HepG2 (cell line): ENCODE measurements around the gene TSN. TPM values are rescaled to one million over a fixed set of nuclear protein-coding genes. Genes with fewer than 3 reads are reported as not detected.

Source experiments
- ASH2L ChIP-seq: fragments of 300-600, 200-600 bp; sonication (generic); IDR thresholded peaks from 2 replicates; pipeline ENCODE4 v1.7.0; 2017; ENCODE audit warnings: low read depth, mild to moderate bottlenecking, moderate library complexity, mixed read lengths, low read length; ENCODE audit not compliant: insufficient read length
- CCDC6 ChIP-seq: sonication (generic); formaldehyde crosslinking; IDR thresholded peaks from 2 replicates; pipeline ENCODE4 v1.8.1; 2022; ENCODE audit warnings: mild to moderate bottlenecking, missing genetic modification reagents, moderate library complexity
- HMG20A ChIP-seq: IDR thresholded peaks from 2 replicates; pipeline ENCODE4 v1.6.1; 2016; ENCODE audit warnings: borderline replicate concordance
- MAZ ChIP-seq, 2 experiments: sonication (generic) in 1 of 2; formaldehyde crosslinking in 1 of 2; IDR thresholded peaks; 2 replicates each; pipeline versions ENCODE4 v1.5.0 to v1.6.1; 2012 to 2020; ENCODE audit warnings: low read depth in 2 of 2, mild to moderate bottlenecking in 2 of 2, borderline replicate concordance in 1 of 2, improper control_type of control experiment in 1 of 2, low read length in 1 of 2, missing genetic modification reagents in 1 of 2, moderate library complexity in 1 of 2
- RAD51 ChIP-seq: fragments of 450-650 bp; IDR thresholded peaks from 2 replicates; pipeline ENCODE4 v1.6.1; 2016; ENCODE audit warnings: borderline replicate concordance
- TAF15 ChIP-seq: fragments of 200-400 bp; formaldehyde crosslinking; IDR thresholded peaks from one replicate; pipeline ENCODE4 v1.6.1; 2018; ENCODE audit warnings: mild to moderate bottlenecking, low read depth, low read length; ENCODE audit not compliant: poor library complexity, severe bottlenecking
- ZBTB34 ChIP-seq: sonication (generic); formaldehyde crosslinking; IDR thresholded peaks from 2 replicates; pipeline ENCODE4 v1.8.0; 2022; ENCODE audit warnings: mild to moderate bottlenecking, missing genetic modification reagents
- ZFP37 ChIP-seq: sonication (generic); formaldehyde crosslinking; IDR thresholded peaks from 2 replicates; pipeline ENCODE4 v1.4.0; 2020; ENCODE audit warnings: missing genetic modification reagents, borderline replicate concordance
- ZNF275 ChIP-seq: sonication (generic); formaldehyde crosslinking; IDR thresholded peaks from 2 replicates; pipeline ENCODE4 v1.8.0; 2022; ENCODE audit warnings: missing genetic modification reagents, mild to moderate bottlenecking, inconsistent platforms, borderline replicate concordance
- ZNF333 ChIP-seq: sonication (generic); formaldehyde crosslinking; IDR thresholded peaks from 2 replicates; pipeline ENCODE4 v1.4.0; 2020; ENCODE audit warnings: mild to moderate bottlenecking, missing genetic modification reagents, borderline replicate concordance
- ZNF530 ChIP-seq: sonication (generic); formaldehyde crosslinking; IDR thresholded peaks from 2 replicates; pipeline ENCODE4 v1.5.0; 2020; ENCODE audit warnings: low read depth, mild to moderate bottlenecking, missing genetic modification reagents
- ZNF549 ChIP-seq: sonication (generic); formaldehyde crosslinking; IDR thresholded peaks from 2 replicates; pipeline ENCODE4 v1.5.0; 2020; ENCODE audit warnings: missing genetic modification reagents
- ZNF780A ChIP-seq: sonication (generic); formaldehyde crosslinking; IDR thresholded peaks from 2 replicates; pipeline ENCODE4 v1.8.0; 2022; ENCODE audit warnings: mild to moderate bottlenecking, missing genetic modification reagents, moderate library complexity
- ZSCAN12 ChIP-seq: sonication (generic); formaldehyde crosslinking; IDR thresholded peaks from 2 replicates; pipeline ENCODE4 v1.9.0; 2021; ENCODE audit warnings: mild to moderate bottlenecking, missing genetic modification reagents
- ZSCAN29 ChIP-seq: sonication (generic); formaldehyde crosslinking; conservative IDR thresholded peaks from 2 replicates; pipeline ENCODE4 v1.4.0; 2020; ENCODE audit warnings: mild to moderate bottlenecking, missing genetic modification reagents
- polyA plus RNA-seq, 8 experiments: library from polyadenylated mRNA; depleted of rRNA in 3 of 8; stranded (reverse) in 7 of 8; unstranded in 1 of 8; fragments of >200 nt; fragmentation: Illumina TruSeq in 4 of 8; extraction: Trizol in 4 of 8; gene quantifications; 2 replicates each; pipeline versions ENCODE4 v1.2.1 to v1.2.3, GENCODE V29; 2011 to 2016; ENCODE audit warnings: low read depth in 4 of 8, missing spikeins in 1 of 8, mixed read lengths in 1 of 8; ENCODE audit not compliant: insufficient read depth in 1 of 8
- total RNA-seq, 5 experiments: library from RNA; depleted of rRNA; stranded (reverse); fragments of >200 nt; fragmentation: Illumina TruSeq; extraction: Trizol; gene quantifications; 2 replicates each; pipeline ENCODE4 v1.2.3, GENCODE V29; 2016; ENCODE audit warnings: low read depth in 1 of 5
- TF ChIP-seq, protein P1 (sequence below): sonication (generic); formaldehyde crosslinking; conservative IDR thresholded peaks from 2 replicates; pipeline ENCODE4 v1.4.0; 2020; ENCODE audit warnings: mild to moderate bottlenecking, missing genetic modification reagents, moderate library complexity
- TF ChIP-seq, protein P2 (sequence below): IDR thresholded peaks from 2 replicates; pipeline ENCODE4 v1.6.1; 2016; ENCODE audit warnings: missing compliant biosample characterization, missing genetic modification reagents, borderline replicate concordance
- TF ChIP-seq, protein P3 (sequence below): sonication (generic); formaldehyde crosslinking; IDR thresholded peaks from 2 replicates; pipeline ENCODE4 v1.5.0; 2020; ENCODE audit warnings: mild to moderate bottlenecking, missing genetic modification reagents

TSN gene
- total and polyA plus RNA-seq, 2 of the 13 experiments (the other 11 are each of a cell fraction or from before 2014, with no cell fraction given): 56.4 to 115 TPM

DNA sequence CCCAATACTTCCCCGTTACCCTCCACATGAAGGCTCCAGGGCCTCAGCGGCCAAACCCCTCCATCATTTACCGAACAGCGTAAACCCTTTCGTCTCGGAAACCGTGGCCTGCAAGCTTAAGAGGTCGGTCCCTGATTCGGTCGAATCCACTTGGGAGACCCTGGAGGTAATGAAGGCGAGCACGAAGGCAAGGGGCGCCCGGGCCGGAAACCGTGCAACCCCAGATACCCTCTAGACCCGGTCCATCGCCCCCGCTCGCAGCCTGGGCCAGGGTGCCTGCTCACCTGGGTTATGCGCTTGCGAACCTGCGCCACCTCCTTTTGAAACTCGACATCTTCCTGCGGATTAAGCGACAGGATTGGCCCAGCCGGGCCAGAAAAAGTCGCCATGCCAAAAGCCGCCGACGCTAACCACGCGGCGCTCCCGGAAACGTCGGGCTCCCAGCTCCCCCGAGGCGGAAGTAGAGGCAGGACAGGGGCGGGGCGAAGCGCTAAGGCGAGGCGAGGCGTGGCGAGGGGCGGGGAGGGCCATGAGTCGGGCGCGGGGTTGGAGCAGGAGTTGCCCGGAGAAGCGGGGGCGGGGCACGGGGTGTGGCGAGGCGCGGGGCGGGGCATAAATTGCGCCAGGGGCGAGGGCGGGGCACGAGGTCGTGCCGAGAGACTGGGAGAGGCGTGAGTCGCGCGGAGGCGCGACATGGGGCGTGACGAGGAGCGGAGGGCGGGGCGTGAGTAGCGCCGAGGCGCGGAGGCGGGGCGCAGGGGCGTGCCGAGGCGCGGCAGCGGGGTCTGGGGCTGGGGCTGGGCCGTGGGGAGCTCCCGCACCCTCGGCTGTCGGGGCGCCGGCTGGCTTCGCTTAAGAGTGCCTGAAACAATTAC, 18.8 kb upstream of the TSN start, which contains the start of gene NIFK (continued):
- TF ChIP-seq TAF15: peak; percentile 50
- TF ChIP-seq ZNF275 (CRISPR knock-in tag): peak; percentile 82; the same call in 1 of the 2 replicates
- TF ChIP-seq ZBTB34 (CRISPR knock-in tag): no peak
- TF ChIP-seq ZFP37 (CRISPR knock-in tag): peak; percentile 78; the same call in 1 of the 2 replicates
- TF ChIP-seq, protein P1, sequence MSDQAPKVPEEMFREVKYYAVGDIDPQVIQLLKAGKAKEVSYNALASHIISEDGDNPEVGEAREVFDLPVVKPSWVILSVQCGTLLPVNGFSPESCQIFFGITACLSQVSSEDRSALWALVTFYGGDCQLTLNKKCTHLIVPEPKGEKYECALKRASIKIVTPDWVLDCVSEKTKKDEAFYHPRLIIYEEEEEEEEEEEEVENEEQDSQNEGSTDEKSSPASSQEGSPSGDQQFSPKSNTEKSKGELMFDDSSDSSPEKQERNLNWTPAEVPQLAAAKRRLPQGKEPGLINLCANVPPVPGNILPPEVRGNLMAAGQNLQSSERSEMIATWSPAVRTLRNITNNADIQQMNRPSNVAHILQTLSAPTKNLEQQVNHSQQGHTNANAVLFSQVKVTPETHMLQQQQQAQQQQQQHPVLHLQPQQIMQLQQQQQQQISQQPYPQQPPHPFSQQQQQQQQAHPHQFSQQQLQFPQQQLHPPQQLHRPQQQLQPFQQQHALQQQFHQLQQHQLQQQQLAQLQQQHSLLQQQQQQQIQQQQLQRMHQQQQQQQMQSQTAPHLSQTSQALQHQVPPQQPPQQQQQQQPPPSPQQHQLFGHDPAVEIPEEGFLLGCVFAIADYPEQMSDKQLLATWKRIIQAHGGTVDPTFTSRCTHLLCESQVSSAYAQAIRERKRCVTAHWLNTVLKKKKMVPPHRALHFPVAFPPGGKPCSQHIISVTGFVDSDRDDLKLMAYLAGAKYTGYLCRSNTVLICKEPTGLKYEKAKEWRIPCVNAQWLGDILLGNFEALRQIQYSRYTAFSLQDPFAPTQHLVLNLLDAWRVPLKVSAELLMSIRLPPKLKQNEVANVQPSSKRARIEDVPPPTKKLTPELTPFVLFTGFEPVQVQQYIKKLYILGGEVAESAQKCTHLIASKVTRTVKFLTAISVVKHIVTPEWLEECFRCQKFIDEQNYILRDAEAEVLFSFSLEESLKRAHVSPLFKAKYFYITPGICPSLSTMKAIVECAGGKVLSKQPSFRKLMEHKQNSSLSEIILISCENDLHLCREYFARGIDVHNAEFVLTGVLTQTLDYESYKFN (CRISPR knock-in tag): peak; percentile 53
- TF ChIP-seq, protein P2, sequence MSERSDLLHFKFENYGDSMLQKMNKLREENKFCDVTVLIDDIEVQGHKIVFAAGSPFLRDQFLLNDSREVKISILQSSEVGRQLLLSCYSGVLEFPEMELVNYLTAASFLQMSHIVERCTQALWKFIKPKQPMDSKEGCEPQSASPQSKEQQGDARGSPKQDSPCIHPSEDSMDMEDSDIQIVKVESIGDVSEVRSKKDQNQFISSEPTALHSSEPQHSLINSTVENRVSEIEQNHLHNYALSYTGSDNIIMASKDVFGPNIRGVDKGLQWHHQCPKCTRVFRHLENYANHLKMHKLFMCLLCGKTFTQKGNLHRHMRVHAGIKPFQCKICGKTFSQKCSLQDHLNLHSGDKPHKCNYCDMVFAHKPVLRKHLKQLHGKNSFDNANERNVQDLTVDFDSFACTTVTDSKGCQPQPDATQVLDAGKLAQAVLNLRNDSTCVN (CRISPR knock-in tag): peak; percentile 64; the same call in 1 of the 2 replicates
- TF ChIP-seq ZNF549: 0 out of 2 replicates have a peak, but pooled peaks have one; percentile 62
- TF ChIP-seq, protein P3, sequence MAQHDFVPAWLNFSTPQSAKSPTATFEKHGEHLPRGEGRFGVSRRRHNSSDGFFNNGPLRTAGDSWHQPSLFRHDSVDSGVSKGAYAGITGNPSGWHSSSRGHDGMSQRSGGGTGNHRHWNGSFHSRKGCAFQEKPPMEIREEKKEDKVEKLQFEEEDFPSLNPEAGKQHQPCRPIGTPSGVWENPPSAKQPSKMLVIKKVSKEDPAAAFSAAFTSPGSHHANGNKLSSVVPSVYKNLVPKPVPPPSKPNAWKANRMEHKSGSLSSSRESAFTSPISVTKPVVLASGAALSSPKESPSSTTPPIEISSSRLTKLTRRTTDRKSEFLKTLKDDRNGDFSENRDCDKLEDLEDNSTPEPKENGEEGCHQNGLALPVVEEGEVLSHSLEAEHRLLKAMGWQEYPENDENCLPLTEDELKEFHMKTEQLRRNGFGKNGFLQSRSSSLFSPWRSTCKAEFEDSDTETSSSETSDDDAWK: no peak
- peak; percentile 77 for TF ChIP-seq ZSCAN29 (CRISPR knock-in tag)
- TF ChIP-seq ZNF780A (CRISPR knock-in tag): no peak
- peak; percentile 91 for TF ChIP-seq ASH2L
- peak; percentile 79; the same call in 1 of the 2 replicates for TF ChIP-seq CCDC6 (CRISPR knock-in tag)
- TF ChIP-seq HMG20A (CRISPR knock-in tag): no peak
- peak; percentile 52 for TF ChIP-seq MAZ (IDR thresholded peaks at IDR 0.05; ENCODE audit: borderline replicate concordance, low read depth, low read length)
- peak; percentile 87 for TF ChIP-seq MAZ (CRISPR knock-in tag; IDR thresholded peaks at IDR 0.05; ENCODE audit: low read depth)
- no peak for TF ChIP-seq RAD51
- TF ChIP-seq ZNF530 (CRISPR knock-in tag): no peak
- 0 out of 2 replicates have a peak, but pooled peaks have one; percentile 69 for TF ChIP-seq ZSCAN12 (CRISPR knock-in tag)
- peak; percentile 88 for TF ChIP-seq ZNF333 (CRISPR knock-in tag)
